ENCODE results near the gene ZSCAN31.
"Not testable (repeated sequence)": the region's sequence is repeated elsewhere in the genome, so short reads cannot be mapped to it uniquely, and the experiment has no call there.

The ZSCAN31 gene

GRCh38 chr6:28351493-28351925 lies 15.6 kb upstream of the ZSCAN31 start:
- DNase-seq: no peak

GRCh38 chr6:28351087-28351486 lies 15.1 kb upstream of the ZSCAN31 start:
- no peak for DNase-seq

DNA sequence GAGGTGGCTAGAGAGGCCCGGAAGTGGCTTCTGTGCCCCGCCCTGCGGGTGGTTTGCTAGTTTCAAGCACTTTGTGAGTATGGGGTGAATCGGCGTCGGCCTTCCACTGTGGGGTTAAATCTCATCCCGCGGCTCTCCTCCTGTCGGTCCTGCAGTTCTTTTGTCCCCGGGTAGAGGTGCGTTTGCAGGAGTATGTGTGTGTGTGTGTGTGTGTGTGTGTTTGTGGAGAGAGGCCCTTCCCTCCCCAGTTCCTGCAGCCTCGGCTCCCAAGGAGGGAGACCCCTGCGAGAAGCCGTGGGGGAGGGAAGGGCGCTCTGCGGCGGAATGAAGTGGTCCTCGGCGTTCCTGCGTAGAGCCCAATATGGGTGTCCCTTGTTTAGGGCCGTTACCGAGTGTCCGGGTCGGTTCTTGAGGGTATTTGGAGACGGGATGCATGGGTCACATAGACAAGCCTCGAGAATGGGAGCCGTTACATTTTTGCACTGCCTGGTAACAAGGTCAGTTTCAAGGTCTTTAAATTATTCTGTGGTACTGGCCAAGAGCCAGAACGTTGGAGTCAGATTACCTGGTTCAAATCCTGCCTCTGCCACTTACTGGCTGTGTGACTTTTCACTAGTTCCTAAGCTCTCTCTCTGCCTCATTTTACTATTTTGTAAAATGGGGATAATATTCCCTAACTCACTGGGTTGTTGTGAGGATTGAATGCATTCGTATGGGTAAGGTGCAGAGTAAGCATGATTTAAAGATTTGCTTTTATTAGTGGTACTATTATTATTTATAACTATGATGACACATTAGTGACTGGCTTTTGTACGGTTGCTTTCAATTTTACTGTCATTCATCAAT lies 14.2 kb upstream of the ZSCAN31 start, which contains the start of gene ZKSCAN3:
Gene ZKSCAN3, plus strand, starts transcription at position 56 of the 846 bp plus-strand sequence. CDS start 9,640 bp downstream, outside the sequence.
- peak; percentile 81 to 90 (median 82) for DNase-seq

- no peak for DNase-seq
Observed at GRCh38 chr6:28349344-28349891, 13.5 kb upstream of the ZSCAN31 start.

DNA sequence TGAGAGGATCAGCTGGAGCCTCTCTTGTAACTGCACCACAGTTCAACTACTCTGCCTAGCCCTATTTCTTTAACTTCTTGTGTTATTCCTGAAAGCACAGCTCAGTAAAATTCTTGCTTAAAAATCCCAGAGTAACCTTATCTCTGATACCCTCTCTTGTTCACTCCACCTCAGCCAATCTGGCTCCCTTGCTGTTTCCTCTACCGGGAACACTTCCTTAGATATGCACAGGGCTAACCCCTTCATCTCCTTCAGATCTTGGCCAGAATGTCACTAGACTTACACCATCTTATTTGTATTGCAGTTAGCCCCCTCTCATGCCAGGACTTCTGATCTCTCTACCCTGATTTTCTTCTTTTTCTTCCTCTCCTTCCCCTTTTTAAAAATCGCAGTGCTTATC lies 11.2 kb upstream of the ZSCAN31 start:
- DNase-seq: no peak

- DNase-seq: no peak
Observed at GRCh38 chr6:28345201-28345600, 9.3 kb upstream of the ZSCAN31 start.

- no peak for DNase-seq
Observed at GRCh38 chr6:28343898-28344677, 8.1 kb upstream of the ZSCAN31 start.

GRCh38 chr6:28340310-28341095 lies 4.6 kb upstream of the ZSCAN31 start:
- DNase-seq: no peak

- DNase-seq: no peak
Observed at GRCh38 chr6:28337121-28337520, 1.2 kb upstream of the ZSCAN31 start.

GRCh38 chr6:28336284-28337120 lies 554 bp upstream of the ZSCAN31 start:
- DNase-seq: peak; percentile 20 to 83 (median 46)

- DNase-seq: no peak
Observed at GRCh38 chr6:28335040-28335563, 846 bp downstream of the ZSCAN31 start.

DNA sequence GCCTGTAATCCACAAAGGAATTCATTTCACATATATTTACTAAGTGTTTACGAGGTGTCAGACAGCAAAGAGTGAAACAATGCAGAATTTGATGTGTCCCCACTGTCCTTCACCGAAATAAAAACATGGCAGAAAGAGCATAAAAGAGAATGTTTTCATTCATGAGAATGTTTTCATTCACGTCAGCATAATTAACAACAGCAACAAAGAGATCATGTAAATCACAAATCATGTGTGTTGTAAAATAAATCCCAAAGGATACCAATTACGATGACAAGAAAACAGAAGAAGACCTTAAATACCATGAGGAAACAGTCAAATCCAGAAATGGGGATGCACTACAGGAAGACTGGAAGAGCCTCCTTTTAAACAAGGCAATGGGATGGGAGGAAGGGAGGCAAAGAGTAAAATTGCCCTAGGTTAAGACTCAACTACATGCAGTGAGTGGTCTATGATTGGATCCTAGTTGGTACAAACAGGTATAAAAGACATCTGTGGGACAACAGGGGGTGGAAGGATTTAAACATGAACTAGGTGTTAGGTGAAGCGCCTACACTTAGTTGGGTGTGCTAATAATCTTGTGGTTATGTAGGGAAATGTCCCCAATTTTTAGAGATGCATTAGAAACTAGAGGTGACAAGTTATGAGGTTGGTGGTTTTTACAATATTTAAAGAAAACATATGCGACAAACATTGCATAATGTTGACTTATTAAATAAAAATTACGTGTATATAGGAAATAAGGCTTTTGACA lies 1.5 kb downstream of the ZSCAN31 start:
- no peak for DNase-seq

GRCh38 chr6:28333599-28334018 lies 2.3 kb downstream of the ZSCAN31 start:
- DNase-seq: no peak

GRCh38 chr6:28333047-28333446 lies 2.9 kb downstream of the ZSCAN31 start:
- DNase-seq: no peak

GRCh38 chr6:28330041-28330440 lies 5.9 kb downstream of the ZSCAN31 start:
- DNase-seq: no peak

GRCh38 chr6:28326371-28326948 lies 9.5 kb downstream of the ZSCAN31 start:
- DNase-seq: no peak

DNA sequence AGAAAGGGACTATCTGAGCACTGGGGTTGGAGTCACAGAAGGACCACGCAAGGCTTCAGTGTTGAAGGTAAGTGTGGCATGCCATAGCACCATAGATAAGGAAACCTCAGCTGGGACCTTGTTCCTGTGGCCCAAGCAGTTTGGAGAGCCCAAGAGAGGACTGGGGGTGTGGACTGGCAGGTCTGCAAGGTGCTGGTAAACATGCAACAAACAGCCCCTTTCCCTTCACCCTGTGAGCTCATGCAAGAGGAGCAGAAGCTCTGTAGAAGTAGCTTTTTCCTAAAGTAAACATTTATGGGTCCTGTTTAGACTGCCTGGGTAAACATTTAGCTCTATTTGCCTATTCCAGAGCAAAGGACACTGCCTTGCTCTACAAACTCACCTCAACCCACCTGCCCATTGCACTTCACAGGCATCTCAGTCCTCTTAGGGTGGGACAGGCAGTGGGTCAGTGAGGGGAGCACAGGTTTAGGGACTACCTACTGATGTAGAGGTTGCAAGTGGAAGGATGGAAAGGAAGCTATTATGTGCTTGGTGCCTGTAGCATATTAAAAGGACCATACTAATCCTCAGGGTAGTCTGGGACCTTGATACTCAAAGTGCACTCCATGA lies 12.0 kb downstream of the ZSCAN31 start:
- no peak for DNase-seq

GRCh38 chr6:28322661-28323060 lies 13.3 kb downstream of the ZSCAN31 start:
- no peak for DNase-seq

DNA sequence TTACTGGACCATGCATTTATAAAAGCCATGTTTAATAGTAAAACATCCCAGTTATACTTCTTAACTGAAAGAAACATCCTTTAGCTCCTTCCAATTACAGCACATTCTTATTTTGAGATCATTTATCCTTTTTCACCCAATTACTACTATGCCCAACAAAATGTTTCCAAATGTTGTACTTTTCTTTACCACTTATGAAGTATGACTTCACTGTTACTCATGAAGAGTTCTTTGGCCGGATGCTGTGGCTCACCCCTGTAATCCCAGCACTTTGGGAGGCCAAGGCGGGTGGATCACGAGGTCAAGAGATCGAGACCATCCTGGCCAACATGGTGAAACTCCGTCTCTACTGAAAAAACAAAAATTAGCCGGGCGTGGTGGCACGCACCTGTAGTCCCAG lies 18.1 kb downstream of the ZSCAN31 start:
- not testable (repeated sequence) for DNase-seq

GRCh38 chr6:28315628-28316027 lies 20.3 kb downstream of the ZSCAN31 start:
- DNase-seq: no peak

Data from NCI-H1417 (cell line).